ENCODE results near the gene AHDC1.

- no peak for TF ChIP-seq CTCF (IDR thresholded peaks at IDR 0.05; ENCODE audit: poor library complexity)
- no peak for TF ChIP-seq EZH2 (IDR thresholded peaks at IDR 0.05; ENCODE audit: borderline replicate concordance)
These were observed 5.2 kb upstream of the AHDC1 start for GRCh38 chr1:27609210-27609555.
